Esophagus muscularis mucosa (tissue), 4 donors: Measurements from ENCODE around the gene PRDM16.

Source experiments
- EP300 ChIP-seq: sonication (generic); formaldehyde crosslinking; IDR thresholded peaks from one replicate; pipeline ENCODE4 v1.6.1; 2017; ENCODE audit warnings: antibody characterized with exemption
- POLR2AphosphoS5 ChIP-seq, 2 donors: sonication (generic); formaldehyde crosslinking; IDR thresholded peaks; one replicate each; pipeline ENCODE4 v1.6.1; 2017; ENCODE audit warnings: antibody characterized with exemption in 2 of 2
- TF ChIP-seq, protein P1 (sequence below), 3 experiments: fragments of 200-600 bp in 2 of 3; fragments of 450-650 bp in 1 of 3; sonication (generic) in 2 of 3; IDR thresholded peaks; one replicate each; pipeline ENCODE4 v1.5.1; 2017 to 2019; ENCODE audit warnings: antibody characterized with exemption in 3 of 3, mild to moderate bottlenecking in 2 of 3, moderate library complexity in 1 of 3

DNA sequence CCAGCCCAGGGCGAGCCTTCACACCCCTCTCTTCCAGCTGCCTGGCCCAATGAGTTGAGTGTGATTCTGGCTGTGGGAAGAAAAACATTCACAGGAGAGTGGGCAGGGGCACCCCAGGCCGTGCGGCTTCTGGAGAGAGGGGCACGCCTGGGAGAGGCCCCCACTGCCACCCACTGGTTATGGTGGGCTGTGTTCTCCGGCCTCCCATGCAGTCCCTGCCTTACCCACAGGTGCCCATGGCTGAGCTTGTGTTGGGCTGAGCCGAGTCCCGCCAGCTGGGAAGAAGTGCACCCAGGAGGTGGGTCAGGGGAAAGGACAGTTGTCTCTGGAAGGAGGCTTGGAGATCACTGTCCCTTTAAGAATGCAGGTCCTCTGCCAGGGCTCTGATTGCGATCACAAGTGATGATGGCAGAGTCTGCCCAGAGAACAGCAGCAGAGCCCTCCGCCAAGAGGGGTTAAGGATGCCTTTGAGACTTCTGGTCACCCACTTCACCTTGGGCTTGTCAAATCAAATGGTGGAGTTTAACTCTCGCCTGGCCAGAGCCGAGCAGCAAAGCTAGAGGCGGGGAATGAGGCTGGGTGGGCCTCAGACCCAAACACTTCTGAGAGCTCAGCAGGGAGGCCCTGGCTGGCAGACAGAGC, 260.8 kb downstream of the PRDM16 start:
- TF ChIP-seq, protein P1, sequence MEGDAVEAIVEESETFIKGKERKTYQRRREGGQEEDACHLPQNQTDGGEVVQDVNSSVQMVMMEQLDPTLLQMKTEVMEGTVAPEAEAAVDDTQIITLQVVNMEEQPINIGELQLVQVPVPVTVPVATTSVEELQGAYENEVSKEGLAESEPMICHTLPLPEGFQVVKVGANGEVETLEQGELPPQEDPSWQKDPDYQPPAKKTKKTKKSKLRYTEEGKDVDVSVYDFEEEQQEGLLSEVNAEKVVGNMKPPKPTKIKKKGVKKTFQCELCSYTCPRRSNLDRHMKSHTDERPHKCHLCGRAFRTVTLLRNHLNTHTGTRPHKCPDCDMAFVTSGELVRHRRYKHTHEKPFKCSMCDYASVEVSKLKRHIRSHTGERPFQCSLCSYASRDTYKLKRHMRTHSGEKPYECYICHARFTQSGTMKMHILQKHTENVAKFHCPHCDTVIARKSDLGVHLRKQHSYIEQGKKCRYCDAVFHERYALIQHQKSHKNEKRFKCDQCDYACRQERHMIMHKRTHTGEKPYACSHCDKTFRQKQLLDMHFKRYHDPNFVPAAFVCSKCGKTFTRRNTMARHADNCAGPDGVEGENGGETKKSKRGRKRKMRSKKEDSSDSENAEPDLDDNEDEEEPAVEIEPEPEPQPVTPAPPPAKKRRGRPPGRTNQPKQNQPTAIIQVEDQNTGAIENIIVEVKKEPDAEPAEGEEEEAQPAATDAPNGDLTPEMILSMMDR (IDR thresholded peaks at IDR 0.05) = no peak
- TF ChIP-seq EP300 (no peak), POLR2AphosphoS5 (IDR thresholded peaks at IDR 0.05) (no peak)
